Activated T-cell treated with anti-CD3 and anti-CD28 coated beads, Interleukin-2, amount 50 U/mL, for 1 hour (primary cell): Measurements from ENCODE around the gene PCNP.
A peak's percentile ranks its signal among the peaks of the same experiment; 100 is the strongest.
"Not testable (repeated sequence)": the region's sequence is repeated elsewhere in the genome, so short reads cannot be mapped to it uniquely, and the experiment has no call there.

Experiments used
- DNase-seq: peaks from one replicate; pipeline ENCODE4 v3.0.0-alpha.2; 2020

PCNP gene

GRCh38 chr3:101573449-101574387 is at the start of gene PCNP:
Gene PCNP, plus strand, starts transcription at chr3:101574180. Its CDS starts 36 bp downstream, at chr3:101574216.
- peak; percentile 99 for DNase-seq

GRCh38 chr3:101527441-101527840 is 46.5 kb upstream of the PCNP start:
- DNase-seq: no peak

GRCh38 chr3:101527906-101528305 is 46.1 kb upstream of the PCNP start:
- DNase-seq: no peak

- no peak for DNase-seq
Observed at GRCh38 chr3:101529816-101530685, 43.9 kb upstream of the PCNP start.

GRCh38 chr3:101530686-101531047 is 43.3 kb upstream of the PCNP start:
- no peak for DNase-seq

- no peak for DNase-seq
Observed at GRCh38 chr3:101531473-101532086, 42.4 kb upstream of the PCNP start.

GRCh38 chr3:101532783-101533602 is 41.0 kb upstream of the PCNP start:
- DNase-seq: no peak

- DNase-seq: no peak
Observed at GRCh38 chr3:101533603-101533968, 40.4 kb upstream of the PCNP start.

GRCh38 chr3:101535221-101535620 is 38.8 kb upstream of the PCNP start:
- no peak for DNase-seq

GRCh38 chr3:101536266-101536665 is 37.7 kb upstream of the PCNP start:
- no peak for DNase-seq

- DNase-seq: not testable (repeated sequence)
Observed at GRCh38 chr3:101536955-101537354, 37.0 kb upstream of the PCNP start.

GRCh38 chr3:101542957-101543356 is 31.0 kb upstream of the PCNP start:
- no peak for DNase-seq

GRCh38 chr3:101544161-101544850 is 29.7 kb upstream of the PCNP start:
- DNase-seq: no peak

GRCh38 chr3:101548527-101549105 is 25.4 kb upstream of the PCNP start:
- no peak for DNase-seq

- DNase-seq: no peak
Observed at GRCh38 chr3:101549473-101549872, 24.5 kb upstream of the PCNP start.

- DNase-seq: not testable (repeated sequence)
Observed at GRCh38 chr3:101551359-101552081, 22.5 kb upstream of the PCNP start.

- not testable (repeated sequence) for DNase-seq
Observed at GRCh38 chr3:101553381-101553780, 20.6 kb upstream of the PCNP start.

GRCh38 chr3:101556064-101556463 is 17.9 kb upstream of the PCNP start:
- no peak for DNase-seq

GRCh38 chr3:101561630-101562328 is 12.2 kb upstream of the PCNP start, which contains the start of gene TRMT10C:
Gene TRMT10C, plus strand, starts transcription at chr3:101561868. Its CDS starts 2,914 bp downstream, at chr3:101564782.
- peak; percentile 90 for DNase-seq
